ENCODE measurements around the gene TMUB1. TPM values are rescaled to one million over a fixed set of nuclear protein-coding genes. Genes with fewer than 3 reads are reported as not detected.

TMUB1 gene
- total and polyA plus RNA-seq, 9 of the 15 experiments (the other 6 are each of a cell fraction or from before 2014, with no cell fraction given), result 0.14 to 241 (median 74.1) TPM

DNA sequence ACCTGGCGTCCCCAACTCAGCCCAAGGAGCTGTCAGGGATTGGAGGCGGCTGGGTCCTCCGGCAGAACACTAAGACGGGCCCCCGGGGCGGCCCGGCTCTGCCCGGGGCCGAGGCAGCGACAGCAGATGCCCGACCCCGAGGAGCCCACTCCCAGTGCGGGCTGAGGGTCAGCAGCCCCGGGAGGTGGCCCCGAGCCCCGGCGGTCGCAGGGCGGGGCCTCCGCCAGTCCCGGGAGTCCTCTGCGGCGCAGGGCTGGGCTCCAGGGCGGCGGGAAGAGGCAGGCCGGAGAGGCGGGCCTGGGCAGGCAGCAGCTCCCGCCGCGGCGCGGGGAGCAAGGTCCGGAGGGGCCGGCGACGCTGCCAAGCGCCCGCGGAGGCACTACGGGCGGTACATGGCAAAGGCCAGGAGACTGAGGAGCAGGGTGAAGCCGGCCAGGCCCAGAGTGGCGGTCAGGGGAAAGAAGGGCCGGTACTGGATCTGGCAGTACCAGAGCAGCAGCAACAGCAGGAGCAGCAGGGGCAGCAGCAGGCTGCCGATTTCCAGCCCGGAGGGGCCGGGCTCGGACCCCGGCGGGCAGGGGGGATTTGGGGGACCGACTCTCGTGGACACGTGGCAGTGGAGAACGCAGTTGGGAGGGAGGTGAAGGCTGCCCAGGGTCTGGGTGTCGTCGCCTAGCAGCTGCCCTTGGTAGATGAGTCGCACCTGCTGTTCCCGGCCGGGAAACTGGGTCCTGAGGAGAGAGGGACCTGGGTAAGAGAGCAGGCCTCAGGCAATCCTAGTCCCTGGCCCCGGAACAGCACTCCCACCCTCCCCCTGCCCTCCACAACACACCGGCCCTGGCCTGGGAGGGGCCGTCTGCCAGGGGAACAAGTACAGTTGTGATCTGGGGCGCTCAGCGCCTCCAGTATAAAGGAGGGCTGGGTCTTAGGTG is 1.9 kb downstream of the TMUB1 start (continued):
- TF ChIP-seq, protein P1, sequence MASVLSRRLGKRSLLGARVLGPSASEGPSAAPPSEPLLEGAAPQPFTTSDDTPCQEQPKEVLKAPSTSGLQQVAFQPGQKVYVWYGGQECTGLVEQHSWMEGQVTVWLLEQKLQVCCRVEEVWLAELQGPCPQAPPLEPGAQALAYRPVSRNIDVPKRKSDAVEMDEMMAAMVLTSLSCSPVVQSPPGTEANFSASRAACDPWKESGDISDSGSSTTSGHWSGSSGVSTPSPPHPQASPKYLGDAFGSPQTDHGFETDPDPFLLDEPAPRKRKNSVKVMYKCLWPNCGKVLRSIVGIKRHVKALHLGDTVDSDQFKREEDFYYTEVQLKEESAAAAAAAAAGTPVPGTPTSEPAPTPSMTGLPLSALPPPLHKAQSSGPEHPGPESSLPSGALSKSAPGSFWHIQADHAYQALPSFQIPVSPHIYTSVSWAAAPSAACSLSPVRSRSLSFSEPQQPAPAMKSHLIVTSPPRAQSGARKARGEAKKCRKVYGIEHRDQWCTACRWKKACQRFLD (CRISPR knock-in tag; IDR thresholded peaks at IDR 0.05), result 0 out of 2 replicates have a peak, but pooled peaks have one; percentile 8
- TF ChIP-seq, protein P2, sequence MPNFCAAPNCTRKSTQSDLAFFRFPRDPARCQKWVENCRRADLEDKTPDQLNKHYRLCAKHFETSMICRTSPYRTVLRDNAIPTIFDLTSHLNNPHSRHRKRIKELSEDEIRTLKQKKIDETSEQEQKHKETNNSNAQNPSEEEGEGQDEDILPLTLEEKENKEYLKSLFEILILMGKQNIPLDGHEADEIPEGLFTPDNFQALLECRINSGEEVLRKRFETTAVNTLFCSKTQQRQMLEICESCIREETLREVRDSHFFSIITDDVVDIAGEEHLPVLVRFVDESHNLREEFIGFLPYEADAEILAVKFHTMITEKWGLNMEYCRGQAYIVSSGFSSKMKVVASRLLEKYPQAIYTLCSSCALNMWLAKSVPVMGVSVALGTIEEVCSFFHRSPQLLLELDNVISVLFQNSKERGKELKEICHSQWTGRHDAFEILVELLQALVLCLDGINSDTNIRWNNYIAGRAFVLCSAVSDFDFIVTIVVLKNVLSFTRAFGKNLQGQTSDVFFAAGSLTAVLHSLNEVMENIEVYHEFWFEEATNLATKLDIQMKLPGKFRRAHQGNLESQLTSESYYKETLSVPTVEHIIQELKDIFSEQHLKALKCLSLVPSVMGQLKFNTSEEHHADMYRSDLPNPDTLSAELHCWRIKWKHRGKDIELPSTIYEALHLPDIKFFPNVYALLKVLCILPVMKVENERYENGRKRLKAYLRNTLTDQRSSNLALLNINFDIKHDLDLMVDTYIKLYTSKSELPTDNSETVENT (CRISPR knock-in tag; IDR thresholded peaks at IDR 0.05), result peak; percentile 75; the same call in 1 of the 2 replicates
- TF ChIP-seq ZKSCAN8 (CRISPR knock-in tag; IDR thresholded peaks at IDR 0.05) (no peak), ZNF436 (CRISPR knock-in tag; IDR thresholded peaks at IDR 0.05) (no peak), TEAD4 (IDR thresholded peaks at IDR 0.05; ENCODE audit: low read length) (no peak), TEAD4 (CRISPR knock-in tag; IDR thresholded peaks at IDR 0.05; ENCODE audit: borderline replicate concordance) (no peak), SLC30A9 (CRISPR knock-in tag; IDR thresholded peaks at IDR 0.05) (0 out of 2 replicates have a peak, but pooled peaks have one; percentile 45), TCF7 (IDR thresholded peaks at IDR 0.05; ENCODE audit: borderline replicate concordance) (peak; percentile 12; the same call in 1 of the 2 replicates), NFRKB (IDR thresholded peaks at IDR 0.05; ENCODE audit: low read depth) (no peak; the same call in 1 of the 2 replicates), HNRNPK (IDR thresholded peaks at IDR 0.05; ENCODE audit: low read depth, low read length, poor library complexity, severe bottlenecking) (no peak), THAP7 (CRISPR knock-in tag; IDR thresholded peaks at IDR 0.05) (0 out of 2 replicates have a peak, but pooled peaks have one; percentile 35), FOXM1 (IDR thresholded peaks at IDR 0.05; ENCODE audit: low read depth) (no peak), FOXM1 (CRISPR knock-in tag; IDR thresholded peaks at IDR 0.05; ENCODE audit: low read depth) (peak; percentile 49; the same call in 1 of the 2 replicates), ZFP36 (IDR thresholded peaks at IDR 0.05; ENCODE audit: low read depth, low read length, partially characterized antibody) (no peak), RBM14 (IDR thresholded peaks at IDR 0.05; ENCODE audit: borderline replicate concordance, insufficient read depth, low read depth, low read length) (0 out of 2 replicates have a peak, but pooled peaks have one; percentile 19)
- TF ChIP-seq, protein P3, sequence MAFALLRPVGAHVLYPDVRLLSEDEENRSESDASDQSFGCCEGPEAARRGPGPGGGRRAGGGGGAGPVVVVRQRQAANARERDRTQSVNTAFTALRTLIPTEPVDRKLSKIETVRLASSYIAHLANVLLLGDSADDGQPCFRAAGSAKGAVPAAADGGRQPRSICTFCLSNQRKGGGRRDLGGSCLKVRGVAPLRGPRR (CRISPR knock-in tag; IDR thresholded peaks at IDR 0.05), result peak; percentile 48; the same call in 1 of the 2 replicates

Measured in K562 (cell line).